Liver (tissue), 9 donors: ENCODE measurements around the gene SHOX. TPM values are rescaled to one million over a fixed set of nuclear protein-coding genes. Genes with fewer than 3 reads are reported as not detected.

Experiments used
- DNase-seq: peaks from one replicate; pipeline ENCODE4 v3.0.0-alpha.2; 2017; ENCODE audit warnings: low spot score
- H3K27ac ChIP-seq, 2 donors: one replicate each; pipeline ENCODE4 v1.7.0; 2013; ENCODE audit warnings: inconsistent platforms in 2 of 2, low read length in 2 of 2, control low read depth in 1 of 2, low read depth in 1 of 2, mild to moderate bottlenecking in 1 of 2
- H3K27me3 ChIP-seq, 4 donors: one replicate each; pipeline versions ENCODE4 v1.6.1 to v1.7.0; 2013; ENCODE audit warnings: low read length in 3 of 4, inconsistent platforms in 1 of 4, mild to moderate bottlenecking in 1 of 4, moderate library complexity in 1 of 4; ENCODE audit not compliant: control insufficient read depth in 4 of 4, insufficient read depth in 4 of 4
- H3K36me3 ChIP-seq, 4 donors: one replicate each; pipeline versions ENCODE4 v1.6.1 to v1.7.0; 2013; ENCODE audit warnings: low read length in 3 of 4, mild to moderate bottlenecking in 3 of 4, low read depth in 1 of 4, moderate library complexity in 1 of 4; ENCODE audit not compliant: control insufficient read depth in 4 of 4, insufficient read depth in 3 of 4
- H3K4me1 ChIP-seq, 4 donors: one replicate each; pipeline versions ENCODE4 v1.6.1 to v1.7.0; 2013; ENCODE audit warnings: low read length in 3 of 4, mild to moderate bottlenecking in 3 of 4, moderate library complexity in 1 of 4; ENCODE audit not compliant: control insufficient read depth in 4 of 4, insufficient read depth in 4 of 4
- H3K4me3 ChIP-seq, 3 donors: one replicate each; pipeline versions ENCODE4 v1.6.1 to v1.7.0; 2013; ENCODE audit warnings: low read length in 3 of 3, control low read depth in 1 of 3, low read depth in 1 of 3, mild to moderate bottlenecking in 1 of 3
- H3K9ac ChIP-seq, 2 donors: one replicate each; pipeline ENCODE4 v1.7.0; 2013; ENCODE audit warnings: low read length in 2 of 2, mild to moderate bottlenecking in 2 of 2, moderate library complexity in 2 of 2, control low read depth in 1 of 2, low read depth in 1 of 2
- H3K9me3 ChIP-seq, 4 donors: one replicate each; pipeline versions ENCODE4 v1.6.1 to v1.7.0; 2013; ENCODE audit warnings: low read length in 3 of 4; ENCODE audit not compliant: control insufficient read depth in 4 of 4
- EGR1 ChIP-seq, 2 donors: IDR thresholded peaks; 2 replicates each; pipeline ENCODE4 v1.6.1; 2016 to 2018; ENCODE audit warnings: antibody characterized with exemption in 2 of 2, low read depth in 2 of 2
- FOXA1 ChIP-seq: IDR thresholded peaks from 2 replicates; pipeline ENCODE4 v1.6.1; 2016; ENCODE audit warnings: antibody characterized with exemption
- FOXA2 ChIP-seq: IDR thresholded peaks from 2 replicates; pipeline ENCODE4 v1.6.1; 2016; ENCODE audit warnings: antibody characterized with exemption
- GABPA ChIP-seq, 2 donors: IDR thresholded peaks in 1 of 2; conservative IDR thresholded peaks in 1 of 2; 2 replicates each; pipeline ENCODE4 v1.6.1; 2016; ENCODE audit warnings: antibody characterized with exemption in 2 of 2, mild to moderate bottlenecking in 1 of 2, moderate library complexity in 1 of 2
- HNF4A ChIP-seq, 2 donors: conservative IDR thresholded peaks; 2 replicates each; pipeline ENCODE4 v1.6.1; 2016; ENCODE audit warnings: antibody characterized with exemption in 2 of 2, mild to moderate bottlenecking in 2 of 2
- HNF4G ChIP-seq: IDR thresholded peaks from 2 replicates; pipeline ENCODE4 v1.6.1; 2016; ENCODE audit warnings: antibody characterized with exemption
- JUND ChIP-seq, 2 donors: IDR thresholded peaks; 2 replicates each; pipeline ENCODE4 v1.6.1; 2016; ENCODE audit warnings: antibody characterized with exemption in 2 of 2
- NR2F2 ChIP-seq: IDR thresholded peaks from 2 replicates; pipeline ENCODE4 v1.6.1; 2016; ENCODE audit warnings: antibody characterized with exemption
- RAD21 ChIP-seq, 2 donors: IDR thresholded peaks; 2 replicates each; pipeline ENCODE4 v1.6.1; 2016; ENCODE audit warnings: antibody characterized with exemption in 2 of 2, mild to moderate bottlenecking in 2 of 2
- RXRA ChIP-seq, 2 donors: IDR thresholded peaks; 2 replicates each; pipeline ENCODE4 v1.6.1; 2017 to 2018; ENCODE audit warnings: antibody characterized with exemption in 2 of 2, mild to moderate bottlenecking in 1 of 2
- SP1 ChIP-seq: IDR thresholded peaks from 2 replicates; pipeline ENCODE4 v1.6.1; 2018; ENCODE audit warnings: antibody characterized with exemption, mild to moderate bottlenecking
- TAF1 ChIP-seq: conservative IDR thresholded peaks from 2 replicates; pipeline ENCODE4 v1.6.1; 2016; ENCODE audit warnings: antibody characterized with exemption, mild to moderate bottlenecking
- YY1 ChIP-seq: IDR thresholded peaks from 2 replicates; pipeline ENCODE4 v1.6.1; 2016; ENCODE audit warnings: antibody characterized with exemption, mild to moderate bottlenecking
- WGBS: extraction: QIAGEN DNeasy Blood & Tissue Kit; methylation state at CpG from one replicate; pipeline ENCODE4 v1.1.7; 2013; 5-methylcytosine and 5-hydroxymethylcytosine counted together
- polyA plus RNA-seq, 2 donors: library from polyadenylated mRNA; stranded (reverse) in 1 of 2; unstranded in 1 of 2; fragments of 200-250 nt in 1 of 2; fragments of >200 nt in 1 of 2; fragmentation: Nextera tagmentation in 1 of 2; extraction: Ambion mirVana in 1 of 2; gene quantifications; one replicate each; pipeline versions ENCODE4 v1.2.1 to v1.2.3, GENCODE V29; 2013 to 2015
- total RNA-seq, 2 donors: library from RNA; depleted of rRNA; stranded (reverse); fragments of >200 nt; gene quantifications; one replicate each; pipeline ENCODE4 v1.2.3, GENCODE V29; 2014
- TF ChIP-seq, protein P1 (sequence below): IDR thresholded peaks from 2 replicates; pipeline ENCODE4 v1.6.1; 2016; ENCODE audit warnings: antibody characterized with exemption
- TF ChIP-seq, protein P2 (sequence below): fragments of 150-350 bp; IDR thresholded peaks from 2 replicates; pipeline ENCODE4 v1.5.1; 2017; ENCODE audit warnings: improper control_type of control experiment, low read depth, low read length; ENCODE audit not compliant: missing input control
- TF ChIP-seq, protein P3 (sequence below): IDR thresholded peaks from 2 replicates; pipeline ENCODE4 v1.6.1; 2016; ENCODE audit warnings: antibody characterized with exemption
- TF ChIP-seq, protein P4 (sequence below): IDR thresholded peaks from 2 replicates; pipeline ENCODE4 v1.6.1; 2016; ENCODE audit warnings: antibody characterized with exemption
- TF ChIP-seq, protein P5 (sequence below): IDR thresholded peaks from 2 replicates; pipeline ENCODE4 v1.6.1; 2016; ENCODE audit warnings: antibody characterized with exemption, mild to moderate bottlenecking
- donor health status: healthy.
- donor health status: healthy.
- donor health status: healthy.
- donor health status: healthy.
- donor health status: healthy.

SHOX gene
- total and polyA plus RNA-seq, 4 donors: not detected

DNA sequence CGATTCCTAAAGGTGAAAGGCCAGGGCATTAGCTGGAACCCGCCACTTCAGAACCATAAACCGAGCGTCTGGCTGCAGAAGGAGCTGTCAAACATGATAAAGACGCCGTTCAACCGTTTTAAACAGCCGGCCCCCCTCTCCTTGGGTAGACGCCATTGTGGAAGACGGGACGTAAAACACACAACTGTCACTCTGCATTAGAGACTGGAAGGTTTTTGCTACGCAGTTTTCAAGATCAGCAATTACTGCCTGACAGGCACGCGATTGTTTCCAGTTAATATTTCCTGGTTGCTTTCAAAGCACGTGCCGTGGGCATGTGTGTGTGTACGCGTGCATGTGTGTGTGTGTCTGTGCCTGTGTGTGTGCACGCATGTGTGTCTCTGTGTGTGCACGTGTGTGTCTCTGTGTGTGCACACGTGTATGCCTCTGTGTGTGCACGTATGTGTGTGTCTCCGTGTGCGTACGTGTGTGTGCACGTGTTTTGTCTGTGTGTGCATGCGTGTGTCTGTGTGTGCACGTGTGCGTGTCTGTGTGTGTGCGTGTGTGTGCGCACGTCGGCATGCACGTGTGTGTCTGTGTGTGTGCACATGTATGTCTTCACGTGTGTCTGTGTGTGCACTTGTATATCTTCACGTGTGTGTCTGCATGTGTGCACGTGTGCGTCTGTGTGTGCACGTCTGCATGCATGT, 48.8 kb downstream of the SHOX start:
- no peak overlapping the region for H3K9ac ChIP-seq
- H3K27ac ChIP-seq: no peak overlapping the region
- no peak overlapping the region for H3K4me3 ChIP-seq
- no peaks in the 10 kb centered on the region for H3K36me3 ChIP-seq
- no peaks in the 10 kb centered on the region for H3K27me3 ChIP-seq
- no peaks in the 10 kb centered on the region for H3K4me1 ChIP-seq
- H3K9me3 ChIP-seq: no peaks in the 10 kb centered on the region
- DNase-seq: no peak
- 78% methylated on average over 39 of the region's 39 CpGs for WGBS
- TF ChIP-seq FOXA1: no peak
- TF ChIP-seq HNF4A (conservative IDR thresholded peaks at IDR 0.05): no peak

DNA sequence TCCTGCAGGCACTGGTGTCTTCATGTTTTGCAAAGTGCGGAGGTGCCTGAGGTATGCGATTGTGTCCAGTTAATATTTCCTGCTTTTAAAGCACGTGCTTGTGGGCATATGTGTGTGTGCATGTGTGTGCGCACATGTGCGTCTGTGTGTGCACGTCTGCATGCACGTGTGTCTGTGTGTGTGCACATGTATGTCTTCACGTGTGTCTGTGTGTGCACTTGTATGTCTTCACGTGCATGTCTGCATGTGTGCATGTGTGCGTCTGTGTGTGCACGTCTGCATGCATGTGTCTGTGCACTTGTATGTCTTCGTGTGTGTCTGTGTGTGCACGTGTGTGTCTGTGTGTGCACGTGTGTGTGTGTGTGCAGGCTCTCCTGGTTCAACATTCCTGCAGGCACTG, 49.5 kb downstream of the SHOX start:
- H3K9ac ChIP-seq: no peak overlapping the region
- H3K4me3 ChIP-seq: no peak overlapping the region
- no peak for DNase-seq
- no peaks in the 10 kb centered on the region for H3K9me3 ChIP-seq
- TF ChIP-seq FOXA2: no peak
- TF ChIP-seq RXRA (IDR thresholded peaks at IDR 0.05): no peak
- no peak for TF ChIP-seq HNF4A (conservative IDR thresholded peaks at IDR 0.05)
- TF ChIP-seq NR2F2: no peak
- TF ChIP-seq, protein P1, sequence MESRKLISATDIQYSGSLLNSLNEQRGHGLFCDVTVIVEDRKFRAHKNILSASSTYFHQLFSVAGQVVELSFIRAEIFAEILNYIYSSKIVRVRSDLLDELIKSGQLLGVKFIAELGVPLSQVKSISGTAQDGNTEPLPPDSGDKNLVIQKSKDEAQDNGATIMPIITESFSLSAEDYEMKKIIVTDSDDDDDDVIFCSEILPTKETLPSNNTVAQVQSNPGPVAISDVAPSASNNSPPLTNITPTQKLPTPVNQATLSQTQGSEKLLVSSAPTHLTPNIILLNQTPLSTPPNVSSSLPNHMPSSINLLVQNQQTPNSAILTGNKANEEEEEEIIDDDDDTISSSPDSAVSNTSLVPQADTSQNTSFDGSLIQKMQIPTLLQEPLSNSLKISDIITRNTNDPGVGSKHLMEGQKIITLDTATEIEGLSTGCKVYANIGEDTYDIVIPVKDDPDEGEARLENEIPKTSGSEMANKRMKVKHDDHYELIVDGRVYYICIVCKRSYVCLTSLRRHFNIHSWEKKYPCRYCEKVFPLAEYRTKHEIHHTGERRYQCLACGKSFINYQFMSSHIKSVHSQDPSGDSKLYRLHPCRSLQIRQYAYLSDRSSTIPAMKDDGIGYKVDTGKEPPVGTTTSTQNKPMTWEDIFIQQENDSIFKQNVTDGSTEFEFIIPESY: no peak
- TF ChIP-seq EGR1 (IDR thresholded peaks at IDR 0.05; ENCODE audit: low read depth in 2 of 2): no peak
- TF ChIP-seq JUND (IDR thresholded peaks at IDR 0.05): no peak
- no peak for TF ChIP-seq HNF4G
- TF ChIP-seq, protein P2, sequence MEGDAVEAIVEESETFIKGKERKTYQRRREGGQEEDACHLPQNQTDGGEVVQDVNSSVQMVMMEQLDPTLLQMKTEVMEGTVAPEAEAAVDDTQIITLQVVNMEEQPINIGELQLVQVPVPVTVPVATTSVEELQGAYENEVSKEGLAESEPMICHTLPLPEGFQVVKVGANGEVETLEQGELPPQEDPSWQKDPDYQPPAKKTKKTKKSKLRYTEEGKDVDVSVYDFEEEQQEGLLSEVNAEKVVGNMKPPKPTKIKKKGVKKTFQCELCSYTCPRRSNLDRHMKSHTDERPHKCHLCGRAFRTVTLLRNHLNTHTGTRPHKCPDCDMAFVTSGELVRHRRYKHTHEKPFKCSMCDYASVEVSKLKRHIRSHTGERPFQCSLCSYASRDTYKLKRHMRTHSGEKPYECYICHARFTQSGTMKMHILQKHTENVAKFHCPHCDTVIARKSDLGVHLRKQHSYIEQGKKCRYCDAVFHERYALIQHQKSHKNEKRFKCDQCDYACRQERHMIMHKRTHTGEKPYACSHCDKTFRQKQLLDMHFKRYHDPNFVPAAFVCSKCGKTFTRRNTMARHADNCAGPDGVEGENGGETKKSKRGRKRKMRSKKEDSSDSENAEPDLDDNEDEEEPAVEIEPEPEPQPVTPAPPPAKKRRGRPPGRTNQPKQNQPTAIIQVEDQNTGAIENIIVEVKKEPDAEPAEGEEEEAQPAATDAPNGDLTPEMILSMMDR: no peak
- TF ChIP-seq, protein P3, sequence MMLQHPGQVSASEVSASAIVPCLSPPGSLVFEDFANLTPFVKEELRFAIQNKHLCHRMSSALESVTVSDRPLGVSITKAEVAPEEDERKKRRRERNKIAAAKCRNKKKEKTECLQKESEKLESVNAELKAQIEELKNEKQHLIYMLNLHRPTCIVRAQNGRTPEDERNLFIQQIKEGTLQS: no peak
- TF ChIP-seq SP1: no peak
- no peak for TF ChIP-seq GABPA (IDR thresholded peaks at IDR 0.05 in 1 of 2, conservative IDR thresholded peaks at IDR 0.05 in 1 of 2)
- TF ChIP-seq, protein P4, sequence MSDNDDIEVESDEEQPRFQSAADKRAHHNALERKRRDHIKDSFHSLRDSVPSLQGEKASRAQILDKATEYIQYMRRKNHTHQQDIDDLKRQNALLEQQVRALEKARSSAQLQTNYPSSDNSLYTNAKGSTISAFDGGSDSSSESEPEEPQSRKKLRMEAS: no peak
- no peak for TF ChIP-seq YY1
- TF ChIP-seq, protein P5, sequence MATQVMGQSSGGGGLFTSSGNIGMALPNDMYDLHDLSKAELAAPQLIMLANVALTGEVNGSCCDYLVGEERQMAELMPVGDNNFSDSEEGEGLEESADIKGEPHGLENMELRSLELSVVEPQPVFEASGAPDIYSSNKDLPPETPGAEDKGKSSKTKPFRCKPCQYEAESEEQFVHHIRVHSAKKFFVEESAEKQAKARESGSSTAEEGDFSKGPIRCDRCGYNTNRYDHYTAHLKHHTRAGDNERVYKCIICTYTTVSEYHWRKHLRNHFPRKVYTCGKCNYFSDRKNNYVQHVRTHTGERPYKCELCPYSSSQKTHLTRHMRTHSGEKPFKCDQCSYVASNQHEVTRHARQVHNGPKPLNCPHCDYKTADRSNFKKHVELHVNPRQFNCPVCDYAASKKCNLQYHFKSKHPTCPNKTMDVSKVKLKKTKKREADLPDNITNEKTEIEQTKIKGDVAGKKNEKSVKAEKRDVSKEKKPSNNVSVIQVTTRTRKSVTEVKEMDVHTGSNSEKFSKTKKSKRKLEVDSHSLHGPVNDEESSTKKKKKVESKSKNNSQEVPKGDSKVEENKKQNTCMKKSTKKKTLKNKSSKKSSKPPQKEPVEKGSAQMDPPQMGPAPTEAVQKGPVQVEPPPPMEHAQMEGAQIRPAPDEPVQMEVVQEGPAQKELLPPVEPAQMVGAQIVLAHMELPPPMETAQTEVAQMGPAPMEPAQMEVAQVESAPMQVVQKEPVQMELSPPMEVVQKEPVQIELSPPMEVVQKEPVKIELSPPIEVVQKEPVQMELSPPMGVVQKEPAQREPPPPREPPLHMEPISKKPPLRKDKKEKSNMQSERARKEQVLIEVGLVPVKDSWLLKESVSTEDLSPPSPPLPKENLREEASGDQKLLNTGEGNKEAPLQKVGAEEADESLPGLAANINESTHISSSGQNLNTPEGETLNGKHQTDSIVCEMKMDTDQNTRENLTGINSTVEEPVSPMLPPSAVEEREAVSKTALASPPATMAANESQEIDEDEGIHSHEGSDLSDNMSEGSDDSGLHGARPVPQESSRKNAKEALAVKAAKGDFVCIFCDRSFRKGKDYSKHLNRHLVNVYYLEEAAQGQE: no peak
- no peak for TF ChIP-seq TAF1
- TF ChIP-seq RAD21 (IDR thresholded peaks at IDR 0.05): no peak
- TF ChIP-seq FOXA1: no peak
- 90% methylated on average over 14 of the region's 14 CpGs for WGBS
- no peaks in the 10 kb centered on the region for H3K4me1 ChIP-seq
- no peak overlapping the region for H3K27ac ChIP-seq
- no peaks in the 10 kb centered on the region for H3K27me3 ChIP-seq
- H3K36me3 ChIP-seq: no peaks in the 10 kb centered on the region
